MG63 (cell line): ENCODE results near the gene CNBP. TPM values are rescaled to one million over a fixed set of nuclear protein-coding genes. Genes with fewer than 3 reads are reported as not detected.

Source experiments
- DNase-seq: peaks from one replicate; pipeline ENCODE4 v3.0.0-alpha.2; 2020
- H3K27me3 ChIP-seq: fragments of 250-450 bp; sonication (Bioruptor Pico); 2 replicates; pipeline ENCODE4 v1.5.1; 2020; ENCODE audit warnings: mild to moderate bottlenecking, moderate library complexity
- H3K36me3 ChIP-seq: fragments of 250-450 bp; sonication (Bioruptor Pico); 2 replicates; pipeline ENCODE4 v1.5.1; 2020; ENCODE audit warnings: mild to moderate bottlenecking, moderate library complexity
- H3K4me3 ChIP-seq: fragments of 250-450 bp; sonication (Bioruptor Pico); 2 replicates; pipeline ENCODE4 v1.5.1; 2020; ENCODE audit warnings: mild to moderate bottlenecking, moderate library complexity
- H3K9me3 ChIP-seq: fragments of 250-450 bp; sonication (Bioruptor Pico); 2 replicates; pipeline ENCODE4 v1.5.1; 2020; ENCODE audit warnings: mild to moderate bottlenecking, moderate library complexity
- total RNA-seq: library from RNA; depleted of rRNA; stranded (reverse); fragments of >200 nt; shearing (Covaris generic); gene quantifications from 2 replicates; pipeline ENCODE4 v1.2.3, GENCODE V29; 2014; ENCODE audit warnings: low replicate concordance; rRNA removed

The CNBP gene
- total RNA-seq, 1 experiment from 2014 or later, result 344 TPM

DNA sequence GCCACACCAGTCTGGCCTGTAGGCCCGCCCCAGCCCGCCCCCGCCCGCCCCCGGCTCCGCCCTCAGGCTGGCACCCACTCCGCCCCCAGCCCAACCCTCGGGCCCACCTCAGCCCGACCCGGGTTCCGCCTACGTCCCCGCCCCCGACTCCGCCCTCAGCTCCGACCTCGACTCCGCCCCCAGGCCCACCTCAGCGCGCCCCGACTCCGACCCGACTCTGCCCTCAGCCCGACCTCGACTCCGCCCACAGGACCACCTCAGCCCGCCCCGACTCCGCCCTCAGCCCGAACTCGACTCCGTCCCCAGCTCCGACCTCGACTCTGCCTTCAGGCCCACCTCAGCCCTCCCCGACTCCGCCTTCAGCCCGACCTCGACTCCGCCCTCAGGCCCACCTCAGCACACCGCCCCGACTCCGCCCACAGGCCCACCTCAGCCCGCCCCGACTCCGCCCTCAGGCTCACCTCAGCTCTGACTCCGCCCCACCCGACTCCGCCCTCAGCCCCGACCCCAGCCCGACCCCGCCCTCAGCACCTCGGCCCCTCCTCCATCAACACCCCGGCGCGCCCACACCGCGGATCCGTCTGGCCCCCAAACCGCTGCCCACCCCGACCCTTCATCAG is 61.8 kb downstream of the CNBP start, which contains the start of gene RAB43:
Gene RAB43 (minus strand): TSS at position 13 of the 620 bp plus-strand sequence. CDS start 315 bp downstream, outside the sequence.
- peak; percentile 80 for DNase-seq
- peak within 1 kb of the TSS; percentile 66 for H3K4me3 ChIP-seq
- no peaks in the 10 kb centered on the region for H3K9me3 ChIP-seq
- H3K27me3 ChIP-seq, result no peaks in the 10 kb centered on the region
- H3K36me3 ChIP-seq, result peaks cover 9% of the 10 kb centered on the region

DNA sequence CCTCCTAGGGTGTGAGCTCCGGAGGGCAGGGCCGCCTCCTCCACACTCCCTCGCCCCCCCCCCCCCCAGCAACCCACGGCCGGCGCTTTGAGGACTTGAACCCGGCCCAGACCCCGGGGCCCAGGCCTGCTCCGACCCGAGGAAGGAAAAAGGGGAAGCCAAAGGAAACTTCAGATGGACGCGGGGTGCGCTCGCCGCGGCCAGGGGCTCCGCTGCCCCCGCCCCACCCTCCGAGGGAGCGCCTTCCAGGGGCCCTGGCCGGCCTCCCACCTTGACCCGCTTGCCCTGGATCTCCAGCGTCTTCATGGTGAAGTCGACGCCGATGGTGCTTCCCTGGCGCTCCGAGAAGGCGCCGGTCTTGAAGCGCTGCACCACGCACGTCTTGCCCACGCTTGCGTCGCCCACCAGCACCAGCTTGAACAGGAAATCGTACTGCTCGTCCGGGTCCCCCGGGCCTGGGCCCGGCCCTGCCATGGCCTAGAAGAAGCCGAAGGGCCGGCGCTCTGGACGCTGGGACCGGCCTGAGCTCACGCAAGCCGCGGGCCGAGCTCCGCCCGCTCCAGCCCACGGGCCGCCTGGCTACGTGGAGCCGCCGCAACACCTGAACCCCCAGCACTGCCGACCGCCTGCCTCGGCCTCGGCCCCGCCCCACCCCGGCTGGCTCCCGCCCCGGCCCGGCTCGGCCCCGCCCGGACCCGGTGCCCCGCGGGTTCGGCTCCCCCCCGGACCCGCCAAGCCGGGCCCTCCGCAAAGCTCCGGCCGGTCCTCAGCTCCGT is 62.5 kb downstream of the CNBP start:
- peak overlapping the region; percentile 66 for H3K4me3 ChIP-seq
- DNase-seq, result no peak
- H3K9me3 ChIP-seq, result no peaks in the 10 kb centered on the region
- no peaks in the 10 kb centered on the region for H3K27me3 ChIP-seq
- peaks cover 9% of the 10 kb centered on the region for H3K36me3 ChIP-seq

DNA sequence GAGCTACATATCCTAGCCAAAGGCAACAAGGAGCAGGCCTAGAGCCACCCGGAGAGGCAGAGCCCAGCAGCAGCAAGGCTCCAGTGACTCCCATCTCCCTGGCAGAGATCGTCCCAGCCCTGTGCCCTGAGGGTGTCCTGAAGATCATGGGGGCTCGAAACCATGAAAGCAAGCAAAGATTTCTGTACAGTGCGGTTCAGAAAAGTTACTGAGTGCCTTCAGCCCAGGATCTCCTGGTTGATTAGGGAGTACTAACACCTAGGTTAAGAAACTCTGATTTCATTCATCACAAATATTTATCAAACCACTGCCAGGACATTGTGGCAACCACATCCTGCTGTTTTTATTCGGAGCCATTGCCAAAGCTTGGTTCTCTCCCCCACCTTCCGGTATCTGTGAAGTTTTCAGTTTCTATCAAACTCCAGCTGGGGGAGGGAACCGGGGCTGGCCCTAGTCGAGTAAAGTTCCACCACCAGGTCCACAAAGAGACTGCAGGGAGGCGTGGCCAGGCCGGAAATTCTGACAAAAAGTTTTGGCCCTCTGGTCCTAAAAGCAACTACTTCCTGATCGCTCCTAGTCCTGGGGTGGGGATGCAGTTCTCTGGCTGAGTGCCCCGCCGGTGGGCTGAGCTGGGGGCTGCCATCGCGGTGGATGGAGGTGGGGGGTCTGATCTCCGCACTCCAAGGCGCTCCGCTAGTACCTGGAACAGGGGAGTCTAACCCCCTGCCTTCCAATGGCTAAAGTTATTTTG is 63.3 kb downstream of the CNBP start:
- H3K4me3 ChIP-seq, result peak overlapping the region; percentile 66
- peak; percentile 93 for DNase-seq
- H3K27me3 ChIP-seq, result no peaks in the 10 kb centered on the region
- H3K9me3 ChIP-seq, result no peaks in the 10 kb centered on the region
- peaks cover 9% of the 10 kb centered on the region for H3K36me3 ChIP-seq

DNA sequence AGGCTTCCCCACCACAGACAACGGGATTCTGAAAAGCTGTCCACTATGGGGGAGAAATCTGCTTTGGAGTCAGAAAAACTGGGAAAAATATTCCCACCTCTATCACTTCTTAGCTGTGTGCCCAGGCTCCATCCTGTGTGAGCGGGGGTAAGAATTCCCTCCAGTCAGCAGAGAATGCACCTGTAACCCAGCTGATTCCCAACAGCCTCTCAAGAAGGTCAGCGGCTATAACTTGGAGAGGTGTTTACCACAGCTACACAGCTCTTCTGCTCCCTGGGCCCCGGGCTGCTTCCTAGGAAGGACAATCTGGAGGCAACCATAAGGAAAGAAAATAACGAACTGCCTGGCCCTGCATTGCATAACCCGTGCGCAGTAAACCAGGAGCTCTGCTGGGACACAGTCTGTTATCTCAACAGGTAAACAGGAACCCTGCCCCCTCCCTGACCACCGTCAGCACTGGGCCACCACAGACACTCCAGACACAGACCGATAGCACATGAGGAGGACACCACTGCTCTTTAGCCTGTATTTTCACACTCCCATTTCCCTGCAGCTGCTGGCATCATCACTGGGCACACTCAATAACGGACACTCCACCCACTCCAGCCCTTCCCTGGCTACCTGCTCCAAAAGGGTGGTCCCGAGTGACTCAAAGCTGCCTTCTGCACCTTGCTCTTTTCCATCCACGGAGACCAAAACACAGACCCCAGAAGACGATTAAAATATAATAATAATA is 64.2 kb downstream of the CNBP start:
- DNase-seq, result no peak
- Histone ChIP-seq H3K9me3 (no peaks in the 10 kb centered on the region), H3K4me3 (peak overlapping the region; percentile 66), H3K27me3 (no peaks in the 10 kb centered on the region), H3K36me3 (peaks cover 9% of the 10 kb centered on the region)

DNA sequence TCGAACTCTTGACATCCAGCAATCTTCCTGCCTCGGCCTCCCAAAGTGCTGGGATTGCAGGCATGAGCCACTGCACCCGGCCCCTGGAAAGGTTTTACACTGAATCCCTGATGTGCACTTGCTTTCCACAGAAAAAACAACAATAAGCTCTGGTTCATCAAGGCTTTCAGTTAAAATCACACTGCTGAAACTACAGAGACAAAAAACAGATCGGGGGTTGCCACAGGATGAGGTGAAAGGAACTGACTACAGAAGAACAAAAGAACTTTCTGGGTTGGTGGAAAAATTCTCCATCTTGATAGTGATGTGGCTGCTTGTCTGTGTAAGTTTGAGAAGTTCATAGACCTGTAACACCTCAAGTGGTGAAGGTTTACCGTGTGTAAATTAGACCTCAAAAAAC is 65.0 kb downstream of the CNBP start:
- Histone ChIP-seq H3K9me3 (no peaks in the 10 kb centered on the region), H3K27me3 (no peaks in the 10 kb centered on the region), H3K4me3 (no peak overlapping the region), H3K36me3 (peaks cover 12% of the 10 kb centered on the region)
- DNase-seq, result no peak

Other genes starting within 250 kb of the CNBP start
- gene CFAP92, start 189.8 kb downstream of the CNBP start, total RNA-seq, result not detected in 2 replicates
- not detected in 2 replicates for gene EFCC1, start 182.6 kb downstream of the CNBP start, total RNA-seq
- not detected in 2 replicates for gene GP9, start 123.1 kb downstream of the CNBP start, total RNA-seq
- gene RAB43, start 62.1 kb downstream of the CNBP start, total RNA-seq, result 10.7 and 13.6 TPM in 2 replicates
- 64.0 and 107 TPM in 2 replicates for gene ISY1, start 22.8 kb downstream of the CNBP start, total RNA-seq
- gene COPG1, start 65.7 kb upstream of the CNBP start, total RNA-seq, result 116 and 146 TPM in 2 replicates
- 59.9 and 81.0 TPM in 2 replicates for gene HMCES, start 95.0 kb upstream of the CNBP start, total RNA-seq
- 0.03 TPM in 1 of 2 replicates, not detected in the other for gene EFCAB12, start 244.7 kb upstream of the CNBP start, total RNA-seq